HG03108 (cell line): Measurements from ENCODE around the gene IL15RA.

Experiments used
- ATAC-seq: cut with Tn5 transposase; IDR thresholded peaks from one replicate; pipeline ENCODE4 v1.9.1; 2021; ENCODE audit warnings: moderate library complexity; ENCODE audit not compliant: unreplicated experiment

IL15RA gene

GRCh38 chr10:5977471-5978229 lies at the start of gene IL15RA:
Gene IL15RA, minus strand, starts transcription at chr10:5977543. Its CDS starts 51 bp downstream, at chr10:5977492.
- ATAC-seq = peak; percentile 56

GRCh38 chr10:6025683-6026255 lies 48.4 kb upstream of the IL15RA start:
- ATAC-seq = no peak

- ATAC-seq = no peak
These were observed 47.0 kb upstream of the IL15RA start for GRCh38 chr10:6024334-6024682.

- ATAC-seq = no peak
These were observed 46.5 kb upstream of the IL15RA start for GRCh38 chr10:6023661-6024333.

- ATAC-seq = no peak
These were observed 45.3 kb upstream of the IL15RA start for GRCh38 chr10:6022660-6023059.

GRCh38 chr10:6020826-6021225 lies 43.5 kb upstream of the IL15RA start:
- ATAC-seq = no peak

- ATAC-seq = no peak
These were observed 42.5 kb upstream of the IL15RA start for GRCh38 chr10:6019796-6020195.

GRCh38 chr10:6019010-6019782 lies 41.9 kb upstream of the IL15RA start:
- no peak for ATAC-seq

GRCh38 chr10:6018422-6018821 lies 41.1 kb upstream of the IL15RA start:
- ATAC-seq = no peak

GRCh38 chr10:6017781-6018354 lies 40.5 kb upstream of the IL15RA start:
- ATAC-seq = no peak

GRCh38 chr10:6014241-6014761 lies 37.0 kb upstream of the IL15RA start:
- no peak for ATAC-seq

GRCh38 chr10:6013413-6014192 lies 36.3 kb upstream of the IL15RA start:
- no peak for ATAC-seq

- no peak for ATAC-seq
These were observed 35.0 kb upstream of the IL15RA start for GRCh38 chr10:6012121-6012905.

GRCh38 chr10:6011558-6011957 lies 34.2 kb upstream of the IL15RA start:
- no peak for ATAC-seq

- no peak for ATAC-seq
These were observed 33.2 kb upstream of the IL15RA start for GRCh38 chr10:6010569-6010968.

- ATAC-seq = no peak
These were observed 32.6 kb upstream of the IL15RA start for GRCh38 chr10:6009961-6010360.

- ATAC-seq = no peak
These were observed 31.8 kb upstream of the IL15RA start for GRCh38 chr10:6009150-6009549.

GRCh38 chr10:6008497-6009142 lies 31.3 kb upstream of the IL15RA start:
- no peak for ATAC-seq

GRCh38 chr10:6006991-6007390 lies 29.6 kb upstream of the IL15RA start:
- ATAC-seq = no peak
